ENCODE results near the gene MAP2K3.

Gene MAP2K3

GRCh38 chr17:21354796-21355385 lies 70.4 kb downstream of the MAP2K3 start:
- DNase-seq: no peak

- no peak for DNase-seq
Measured at GRCh38 chr17:21355586-21355985, 71.1 kb downstream of the MAP2K3 start.

- no peak for DNase-seq
Measured at GRCh38 chr17:21356537-21357127, 72.1 kb downstream of the MAP2K3 start.

GRCh38 chr17:21357281-21357680 lies 72.8 kb downstream of the MAP2K3 start:
- no peak for DNase-seq

- no peak for DNase-seq
Measured at GRCh38 chr17:21357696-21358656, 73.5 kb downstream of the MAP2K3 start.

GRCh38 chr17:21358682-21359482 lies 74.4 kb downstream of the MAP2K3 start:
- DNase-seq: no peak

- DNase-seq: no peak
Measured at GRCh38 chr17:21359483-21359840, 75.0 kb downstream of the MAP2K3 start.

GRCh38 chr17:21360048-21360447 lies 75.5 kb downstream of the MAP2K3 start:
- DNase-seq: no peak

GRCh38 chr17:21361020-21361809 lies 76.7 kb downstream of the MAP2K3 start:
- no peak for DNase-seq

- DNase-seq: no peak
Measured at GRCh38 chr17:21362331-21362931, 77.9 kb downstream of the MAP2K3 start.

- DNase-seq: no peak
Measured at GRCh38 chr17:21363776-21364642, 79.5 kb downstream of the MAP2K3 start.
